Dendritic cell treated with granulocyte-macrophage colony-stimulating factor and Interleukin-4, amounts not matched to agents 40 ng/mL and 50 ng/mL, for 4 days (primary cell): ENCODE measurements around the gene C19orf73.
"Not testable (repeated sequence)": the region's sequence is repeated elsewhere in the genome, so short reads cannot be mapped to it uniquely, and the experiment has no call there.

Source experiments
- H3K27ac Mint-ChIP-seq: one replicate; pipeline ENCODE4 v1.8.0; 2022; ENCODE audit warnings: mild to moderate bottlenecking, mixed read lengths
- H3K27me3 Mint-ChIP-seq: one replicate; pipeline ENCODE4 v1.8.0; 2022; ENCODE audit warnings: mild to moderate bottlenecking, mixed read lengths
- H3K36me3 Mint-ChIP-seq: one replicate; pipeline ENCODE4 v1.8.0; 2022; ENCODE audit warnings: low read depth, mixed read lengths
- H3K4me1 Mint-ChIP-seq: one replicate; pipeline ENCODE4 v1.8.0; 2022; ENCODE audit warnings: low read depth, mixed read lengths
- H3K4me3 Mint-ChIP-seq: one replicate; pipeline ENCODE4 v1.8.0; 2022; ENCODE audit warnings: mild to moderate bottlenecking, moderate library complexity, mixed read lengths
- H3K9me3 Mint-ChIP-seq: one replicate; pipeline ENCODE4 v1.8.0; 2022; ENCODE audit warnings: mixed read lengths
- intact Hi-C: fragments of 100-400 bp; cut with micrococcal nuclease; formaldehyde crosslinking; loops from one replicate; pipeline ENCODE4 v1.15.0; 2022

The C19orf73 gene

DNA sequence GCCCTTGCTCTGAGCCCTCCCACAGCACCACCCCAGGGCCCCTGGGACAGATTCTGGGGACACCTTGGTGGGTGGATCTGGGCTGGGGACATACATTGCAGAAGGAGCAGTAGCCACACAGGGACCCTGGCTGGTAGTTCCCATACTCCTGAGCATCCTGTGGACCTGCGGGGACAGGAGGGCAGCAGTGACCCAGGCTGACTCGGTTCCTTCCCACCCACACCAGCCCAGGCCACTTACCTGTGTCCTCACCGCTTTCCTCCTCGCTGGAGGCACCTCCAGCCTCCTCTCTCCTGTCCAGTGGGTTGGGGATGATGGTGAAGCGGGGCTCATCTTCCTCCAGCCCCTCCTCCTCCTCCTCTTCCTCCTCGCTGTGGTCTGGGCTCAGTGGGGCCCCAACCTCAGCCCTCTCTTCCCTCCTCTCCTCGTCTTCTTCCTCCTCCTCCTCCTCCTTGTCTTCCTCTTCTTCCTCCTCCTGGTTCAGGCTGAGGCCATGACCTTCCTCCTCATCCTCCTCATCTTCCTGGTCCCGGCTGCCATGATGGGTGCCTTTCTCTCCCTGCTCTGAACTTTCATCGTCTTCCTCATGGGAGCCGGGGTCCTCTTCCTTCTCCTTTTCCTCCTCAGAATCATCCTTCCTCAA, 34.3 kb upstream of the C19orf73 start:
- peaks cover 89% of the 10 kb centered on the region for H3K27me3 Mint-ChIP-seq
- H3K27ac Mint-ChIP-seq, result no peak overlapping the region
- H3K36me3 Mint-ChIP-seq, result peaks cover 7% of the 10 kb centered on the region
- H3K4me1 Mint-ChIP-seq, result peaks cover 75% of the 10 kb centered on the region
- no peak overlapping the region for H3K4me3 Mint-ChIP-seq
- intact Hi-C loops, result no loop called here
- H3K9me3 Mint-ChIP-seq, result peaks cover 13% of the 10 kb centered on the region

DNA sequence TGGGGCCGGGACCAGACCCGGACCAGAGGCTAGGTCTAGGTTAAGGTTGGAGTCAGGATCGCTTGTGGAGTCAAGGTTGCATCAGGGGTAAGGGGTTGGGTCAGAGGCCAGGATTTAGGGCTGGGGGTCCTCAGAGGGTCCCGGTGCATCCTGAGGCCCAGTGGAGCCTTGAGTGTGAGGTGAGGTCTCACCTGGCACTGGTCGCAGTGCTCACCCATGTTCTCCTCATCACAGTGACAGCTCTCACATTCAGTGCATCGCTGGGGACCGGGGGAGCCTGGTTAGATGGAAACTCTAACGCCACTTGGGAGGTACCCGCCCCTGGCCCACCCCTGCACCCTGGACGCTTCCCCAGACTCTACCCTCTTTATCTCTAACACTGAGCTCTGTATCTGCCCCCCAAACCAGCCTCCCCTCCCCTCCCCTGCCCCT, 33.2 kb upstream of the C19orf73 start:
- Mint-ChIP-seq H3K9me3 (peaks cover 13% of the 10 kb centered on the region), H3K27me3 (peaks cover 94% of the 10 kb centered on the region), H3K4me1 (peaks cover 69% of the 10 kb centered on the region), H3K4me3 (no peak overlapping the region), H3K36me3 (no peaks in the 10 kb centered on the region), H3K27ac (no peak overlapping the region)
- intact Hi-C loops, result no loop called here

DNA sequence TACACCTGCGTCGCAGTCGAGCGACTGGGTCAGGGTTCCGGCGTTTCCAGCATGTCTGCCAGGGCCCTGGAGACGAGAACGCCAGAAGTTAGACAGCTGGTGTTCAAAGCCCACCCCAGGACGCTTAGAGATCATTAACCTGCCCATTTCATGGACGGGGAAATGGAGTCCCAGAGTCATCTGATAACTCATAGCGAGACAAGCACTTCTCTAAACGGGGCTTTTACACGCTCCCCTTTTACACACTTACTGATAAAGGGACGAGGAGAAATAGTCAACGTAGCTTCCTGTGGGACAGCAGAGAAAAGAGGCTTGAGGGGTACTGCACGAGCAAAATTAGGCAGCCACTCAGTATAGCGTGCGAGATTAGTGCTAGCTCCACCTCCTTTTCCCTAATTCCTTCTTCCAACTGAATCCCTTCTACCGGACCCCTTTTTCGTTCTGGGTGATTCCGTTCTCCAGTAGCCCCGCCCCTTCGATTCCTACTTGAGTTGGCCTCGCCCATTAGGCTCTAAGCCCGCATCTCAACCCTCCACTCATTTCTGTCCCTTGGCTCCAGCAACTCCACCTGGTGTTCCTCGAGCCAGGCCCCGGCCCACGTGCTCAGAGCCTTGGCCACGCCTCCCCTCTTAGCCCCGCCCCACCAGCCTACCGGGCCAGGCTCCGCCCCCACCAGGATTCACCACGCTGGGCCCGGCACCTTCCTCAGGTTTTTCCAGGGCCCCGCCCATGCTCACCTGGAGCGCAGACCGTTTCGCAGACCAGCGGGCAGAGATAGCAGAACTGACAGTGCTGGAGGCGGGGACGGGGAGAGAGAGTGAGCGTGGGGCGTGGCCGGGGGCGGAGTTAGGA, 32.5 kb upstream of the C19orf73 start:
- intact Hi-C loops, result no loop called here
- no peak overlapping the region for H3K27ac Mint-ChIP-seq
- peak overlapping the region; percentile 45 for H3K4me3 Mint-ChIP-seq
- H3K36me3 Mint-ChIP-seq, result no peaks in the 10 kb centered on the region
- peaks cover 13% of the 10 kb centered on the region for H3K9me3 Mint-ChIP-seq
- peaks cover 97% of the 10 kb centered on the region for H3K27me3 Mint-ChIP-seq
- H3K4me1 Mint-ChIP-seq, result peaks cover 67% of the 10 kb centered on the region

DNA sequence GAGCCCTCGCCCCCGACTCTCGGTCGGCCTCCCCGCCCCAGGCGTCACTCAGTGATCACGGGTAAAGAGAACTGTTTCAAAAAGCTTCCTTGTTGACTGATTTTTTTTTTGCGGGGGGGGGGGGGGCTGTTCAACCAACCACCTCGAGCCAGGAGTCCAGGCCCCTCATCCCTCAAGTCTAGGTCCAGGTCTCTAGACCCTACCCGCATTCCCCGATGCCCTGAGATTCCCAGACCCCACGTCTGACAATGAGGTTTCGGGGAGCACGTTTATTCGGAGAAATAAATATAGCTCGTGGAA, 32.0 kb upstream of the C19orf73 start:
- intact Hi-C loops, result no loop called here

DNA sequence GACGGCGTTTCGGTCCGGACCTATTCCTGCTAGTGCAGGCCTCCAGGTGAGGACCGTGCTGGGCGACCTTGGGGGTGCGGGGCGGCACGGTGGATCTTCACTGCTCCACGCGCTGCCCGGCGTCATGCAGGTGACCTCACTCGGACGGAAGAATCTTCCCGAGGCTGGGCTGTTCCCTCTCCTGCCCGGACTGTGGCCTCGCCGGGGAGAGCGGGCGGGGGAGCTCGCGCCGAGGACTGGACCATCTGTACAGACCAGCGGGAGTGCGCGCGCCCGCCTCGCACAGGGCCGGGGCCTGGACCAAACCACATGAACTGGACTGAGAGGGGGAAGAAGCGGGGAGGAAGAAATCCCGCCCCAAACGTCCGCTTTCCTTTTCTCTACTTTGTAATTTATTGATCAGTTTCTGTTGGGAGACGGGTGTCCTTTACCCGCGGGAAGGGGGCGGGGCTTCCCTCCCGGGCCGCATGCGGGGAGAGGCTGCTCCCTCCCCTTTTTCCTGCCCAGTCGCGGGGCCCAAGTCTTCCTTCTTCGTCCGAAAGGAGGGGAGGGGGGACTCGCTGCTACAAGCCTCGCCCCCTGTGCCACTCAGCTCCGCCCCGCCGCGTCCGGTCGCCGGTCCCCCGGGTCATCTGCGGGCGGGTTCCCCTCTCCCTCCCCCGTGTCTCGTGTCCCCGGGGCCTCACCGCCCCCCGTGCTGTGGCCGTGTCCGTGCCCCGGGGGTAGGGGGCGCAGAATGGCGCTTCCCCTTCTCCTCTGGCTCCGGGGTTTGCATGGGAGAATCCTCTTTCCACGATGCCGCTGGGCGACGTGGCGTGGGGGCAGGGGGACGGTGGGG, 31.4 kb upstream of the C19orf73 start:
- peak overlapping the region; percentile 85 for H3K4me3 Mint-ChIP-seq
- intact Hi-C loops, result no loop called here
- peaks cover 97% of the 10 kb centered on the region for H3K27me3 Mint-ChIP-seq
- H3K36me3 Mint-ChIP-seq, result no peaks in the 10 kb centered on the region
- peaks cover 68% of the 10 kb centered on the region for H3K4me1 Mint-ChIP-seq
- peaks cover 13% of the 10 kb centered on the region for H3K9me3 Mint-ChIP-seq
- H3K27ac Mint-ChIP-seq, result peak overlapping the region; percentile 87

More for the DNA sequence above, 32.0 kb upstream of the C19orf73 start:
- Mint-ChIP-seq H3K4me3 (peak overlapping the region; percentile 85), H3K27ac (no peak overlapping the region), H3K27me3 (peaks cover 97% of the 10 kb centered on the region), H3K36me3 (no peaks in the 10 kb centered on the region), H3K4me1 (peaks cover 69% of the 10 kb centered on the region), H3K9me3 (peaks cover 13% of the 10 kb centered on the region)

DNA sequence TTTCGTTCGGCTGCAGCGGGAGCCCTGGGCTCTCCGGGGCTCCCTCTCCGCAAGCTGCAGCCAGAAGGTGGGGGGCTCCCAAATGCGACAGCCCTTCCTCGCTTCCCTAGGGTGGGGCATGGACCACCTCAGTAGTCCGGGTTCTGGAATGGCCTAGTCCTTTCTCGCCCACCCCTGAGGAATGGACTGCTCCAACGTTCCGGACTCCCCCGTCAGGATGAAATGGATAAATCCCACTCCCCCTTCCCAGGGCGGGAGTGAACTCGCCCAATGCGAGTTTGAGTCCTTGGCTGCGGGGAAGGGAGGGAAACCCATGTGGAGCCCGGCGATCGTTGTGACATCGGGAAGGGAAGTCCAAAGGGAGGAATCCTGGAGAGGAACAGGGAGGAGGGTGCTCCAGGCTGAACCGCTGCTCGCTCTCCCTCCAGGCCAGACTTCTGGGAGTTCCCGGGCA, 30.7 kb upstream of the C19orf73 start:
- intact Hi-C loops, result loop anchor here (2.0 kb wide), 1 partner anchor 31 kb away; the partner anchor contains the start of genes C19orf73 and PPFIA3
- Mint-ChIP-seq H3K36me3 (no peaks in the 10 kb centered on the region), H3K27me3 (peaks cover 93% of the 10 kb centered on the region), H3K4me1 (peaks cover 61% of the 10 kb centered on the region), H3K27ac (peak overlapping the region; percentile 87), H3K9me3 (peaks cover 11% of the 10 kb centered on the region), H3K4me3 (peak overlapping the region; percentile 85)

DNA sequence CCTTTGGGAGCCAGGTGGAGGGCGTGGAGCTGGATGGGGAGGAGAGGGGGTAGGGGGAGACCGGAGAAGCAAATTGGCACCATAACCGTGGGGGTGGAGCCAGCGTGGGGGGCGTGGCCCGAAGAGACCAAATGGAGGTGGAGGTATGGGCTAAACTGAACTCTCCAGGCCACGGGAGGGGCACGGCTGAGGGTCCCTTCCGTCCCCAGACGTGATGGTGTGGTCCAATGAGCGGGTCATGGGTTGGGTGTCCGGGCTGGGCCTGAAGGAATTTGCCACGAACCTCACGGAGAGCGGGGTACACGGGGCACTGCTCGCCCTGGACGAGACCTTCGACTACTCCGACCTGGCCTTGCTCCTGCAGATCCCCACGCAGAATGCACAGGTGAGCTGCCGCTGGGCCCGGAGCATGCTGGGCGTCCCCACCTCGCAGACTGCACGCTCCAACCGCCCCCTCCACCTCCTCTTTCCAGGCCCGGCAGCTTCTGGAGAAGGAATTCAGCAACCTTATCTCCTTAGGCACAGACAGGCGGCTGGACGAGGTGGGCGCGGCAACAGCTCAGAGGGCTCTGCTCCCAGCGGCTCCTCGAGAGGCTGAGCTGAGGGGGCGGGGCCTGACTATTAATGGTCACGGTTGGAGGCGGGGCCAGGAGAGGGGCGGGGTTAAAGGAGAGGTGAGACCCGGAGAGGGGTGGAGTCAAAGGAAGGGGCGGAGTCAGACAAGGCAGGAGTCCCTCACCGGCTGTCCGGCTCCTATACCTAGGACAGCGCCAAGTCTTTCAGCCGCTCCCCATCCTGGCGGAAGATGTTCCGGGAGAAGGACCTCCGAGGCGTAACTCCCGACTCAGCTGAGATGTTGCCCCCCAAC, 30.1 kb upstream of the C19orf73 start:
- intact Hi-C loops, result loop anchor here (2.0 kb wide), 1 partner anchor 30 kb away; the partner anchor contains the start of genes C19orf73 and PPFIA3
- Mint-ChIP-seq H3K36me3 (no peaks in the 10 kb centered on the region), H3K27me3 (peaks cover 86% of the 10 kb centered on the region)

DNA sequence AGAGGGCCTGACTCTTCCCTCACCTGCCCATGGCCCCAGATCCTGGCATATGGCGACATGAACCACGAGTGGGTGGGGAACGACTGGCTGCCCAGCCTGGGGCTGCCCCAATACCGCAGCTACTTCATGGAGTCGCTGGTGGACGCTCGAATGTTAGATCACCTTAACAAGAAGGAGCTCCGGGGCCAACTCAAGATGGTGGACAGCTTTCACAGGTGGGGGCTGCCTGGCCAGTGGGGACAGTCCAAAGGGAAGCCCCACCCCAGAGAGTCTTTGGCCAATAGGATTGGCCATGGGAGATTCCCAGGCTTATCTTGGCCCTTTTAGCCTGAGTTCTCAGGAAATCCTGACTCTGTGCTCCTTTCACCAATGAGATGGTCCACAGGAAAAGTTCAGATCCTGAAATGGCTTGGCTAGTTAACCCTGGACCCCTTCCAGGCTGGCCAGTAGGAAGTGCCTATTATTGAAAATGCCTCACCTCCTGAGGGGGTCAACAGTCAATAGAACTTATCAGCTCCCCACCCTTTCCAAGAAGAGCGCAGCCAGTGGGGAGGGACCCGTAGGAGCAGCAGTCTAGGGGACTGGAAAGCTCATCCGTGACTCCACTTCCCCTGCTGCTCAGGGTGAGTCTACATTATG, 29.2 kb upstream of the C19orf73 start:
- Mint-ChIP-seq H3K4me1 (peaks cover 53% of the 10 kb centered on the region), H3K4me3 (peak overlapping the region; percentile 57), H3K9me3 (no peaks in the 10 kb centered on the region), H3K36me3 (no peaks in the 10 kb centered on the region), H3K27ac (no peak overlapping the region), H3K27me3 (peaks cover 81% of the 10 kb centered on the region)
- intact Hi-C loops, result loop anchor here (2.0 kb wide), 1 partner anchor 29 kb away; the partner anchor contains the start of genes C19orf73 and PPFIA3

More for the DNA sequence above, 30.1 kb upstream of the C19orf73 start:
- peaks cover 59% of the 10 kb centered on the region for H3K4me1 Mint-ChIP-seq
- H3K27ac Mint-ChIP-seq, result peak overlapping the region; percentile 87
- peaks cover 4% of the 10 kb centered on the region for H3K9me3 Mint-ChIP-seq
- peak overlapping the region; percentile 85 for H3K4me3 Mint-ChIP-seq

DNA sequence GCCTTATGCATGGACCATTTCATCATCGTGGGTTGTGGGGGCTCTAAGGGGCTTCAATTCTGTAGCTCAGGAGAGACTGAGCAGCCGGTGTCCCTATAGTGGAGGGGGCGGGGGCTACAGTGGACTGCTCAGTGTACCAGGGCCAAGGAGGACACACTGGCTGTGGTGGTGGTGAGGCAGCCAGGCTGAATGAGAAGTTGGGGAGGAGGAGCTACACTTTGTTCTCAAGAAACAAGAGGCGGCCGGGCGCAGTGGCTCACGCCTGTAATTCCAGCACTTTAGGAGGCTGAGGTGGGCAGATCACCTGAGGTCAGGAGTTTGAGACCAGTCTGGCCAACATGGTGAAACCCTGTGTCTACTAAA, 27.4 kb upstream of the C19orf73 start:
- Mint-ChIP-seq H3K4me1 (peaks cover 49% of the 10 kb centered on the region), H3K27me3 (peaks cover 80% of the 10 kb centered on the region)
- intact Hi-C loops, result loop anchor here (2.0 kb wide), 1 partner anchor 50 kb away; no protein-coding TSS in a partner anchor
- not testable (repeated sequence) for H3K36me3 Mint-ChIP-seq, H3K27ac Mint-ChIP-seq, H3K9me3 Mint-ChIP-seq, H3K4me3 Mint-ChIP-seq

DNA sequence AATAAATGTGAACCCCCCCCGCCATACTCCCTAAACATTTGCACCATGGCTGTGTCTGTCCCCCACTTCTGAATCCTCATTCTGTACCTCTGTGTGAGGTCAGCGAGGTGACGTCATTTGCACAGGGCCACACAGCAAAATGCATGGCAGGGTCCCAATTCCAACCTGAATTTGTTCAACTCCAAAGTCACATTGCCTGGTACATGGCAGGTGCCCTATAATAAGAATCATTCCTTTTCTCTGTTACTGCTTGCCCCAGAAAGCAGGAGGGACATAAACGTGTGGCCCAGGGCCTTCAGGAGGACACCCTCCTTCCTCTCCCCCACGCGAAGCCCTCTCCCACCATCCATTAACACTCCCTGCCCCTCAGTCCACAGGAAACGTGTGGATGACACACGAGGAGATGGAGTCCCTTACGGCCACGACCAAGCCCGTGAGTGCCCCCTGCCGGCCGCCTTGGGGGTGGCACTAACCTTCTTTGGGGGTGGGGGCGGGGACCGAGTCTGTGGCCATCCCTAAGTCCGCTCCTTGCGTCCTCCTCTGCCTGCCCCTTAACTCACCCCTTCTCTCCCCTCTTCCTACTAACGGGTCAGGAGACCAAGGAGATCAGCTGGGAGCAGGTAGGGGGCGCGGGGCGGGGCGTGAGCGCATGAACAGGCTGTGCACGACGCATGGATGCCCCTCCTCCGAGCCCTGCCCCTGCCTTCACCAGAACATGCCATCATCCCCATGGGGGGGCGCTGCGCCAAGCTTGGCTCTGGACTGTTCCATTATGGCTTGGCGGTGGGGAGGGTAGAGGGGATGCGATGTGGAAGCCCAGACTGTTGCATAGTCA, 26.8 kb upstream of the C19orf73 start:
- H3K4me1 Mint-ChIP-seq, result peaks cover 48% of the 10 kb centered on the region
- intact Hi-C loops, result loop anchor here (2.0 kb wide), 1 partner anchor 49 kb away; no protein-coding TSS in a partner anchor
- peaks cover 77% of the 10 kb centered on the region for H3K27me3 Mint-ChIP-seq
- no peaks in the 10 kb centered on the region for H3K9me3 Mint-ChIP-seq
- no peaks in the 10 kb centered on the region for H3K36me3 Mint-ChIP-seq
- peak overlapping the region; percentile 45 for H3K4me3 Mint-ChIP-seq
- H3K27ac Mint-ChIP-seq, result no peak overlapping the region

DNA sequence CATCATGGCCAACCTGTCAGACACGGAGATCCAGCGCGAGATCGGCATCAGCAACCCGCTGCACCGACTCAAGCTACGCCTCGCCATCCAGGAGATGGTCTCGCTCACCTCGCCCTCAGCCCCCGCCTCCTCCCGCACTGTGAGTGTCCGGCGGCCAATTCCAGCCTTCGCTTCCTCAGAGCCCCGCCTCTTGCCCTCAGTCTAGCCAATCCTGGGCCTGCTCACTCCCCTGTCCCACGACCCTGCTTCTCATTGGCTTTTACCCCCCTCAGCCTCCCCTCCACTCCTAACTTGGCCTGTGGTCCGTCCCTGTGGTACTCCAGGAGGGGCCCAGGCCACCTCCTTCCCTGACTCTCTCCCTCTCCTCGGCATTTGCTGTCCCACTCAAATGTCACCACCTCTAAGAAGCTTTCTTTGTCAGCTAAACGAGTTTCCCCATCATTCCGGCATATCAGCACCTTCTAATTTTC, 24.0 kb upstream of the C19orf73 start:
- peaks cover 24% of the 10 kb centered on the region for H3K4me1 Mint-ChIP-seq
- H3K9me3 Mint-ChIP-seq, result no peaks in the 10 kb centered on the region
- H3K36me3 Mint-ChIP-seq, result no peaks in the 10 kb centered on the region
- peak overlapping the region; percentile 71 for H3K4me3 Mint-ChIP-seq
- H3K27ac Mint-ChIP-seq, result no peak overlapping the region
- H3K27me3 Mint-ChIP-seq, result peaks cover 52% of the 10 kb centered on the region
- intact Hi-C loops, result no loop called here

DNA sequence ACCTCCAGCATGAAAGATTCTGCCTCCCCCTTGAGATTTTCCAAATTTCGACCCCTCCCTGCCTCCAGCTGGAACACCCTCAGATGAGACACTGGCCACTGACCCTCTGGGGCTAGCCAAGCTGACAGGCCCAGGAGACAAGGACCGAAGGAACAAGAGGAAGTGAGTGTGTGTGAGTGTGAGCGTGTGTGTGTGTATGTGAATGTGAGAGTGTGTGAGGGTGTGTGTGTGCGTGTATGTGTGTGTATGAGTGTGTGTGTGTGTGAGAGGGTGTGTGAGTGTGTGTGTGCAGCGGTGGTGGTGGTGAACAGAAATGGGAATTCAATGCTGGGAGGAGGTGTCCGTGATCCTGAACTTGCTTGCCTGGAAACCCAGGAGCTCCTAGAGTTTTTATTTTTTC, 22.4 kb upstream of the C19orf73 start:
- Mint-ChIP-seq H3K36me3 (no peaks in the 10 kb centered on the region), H3K27ac (no peak overlapping the region), H3K4me3 (no peak overlapping the region), H3K27me3 (peaks cover 42% of the 10 kb centered on the region), H3K9me3 (no peaks in the 10 kb centered on the region), H3K4me1 (peaks cover 32% of the 10 kb centered on the region)
- intact Hi-C loops, result no loop called here
